Measurements from ENCODE around the gene CDK14.

Gene CDK14

GRCh38 chr7:90574820-90575187 is 21.3 kb upstream of the CDK14 start:
- Histone ChIP-seq H3K9me3 (no peaks in the 10 kb centered on the region), H3K27me3 (no peaks in the 10 kb centered on the region), H3K4me1 (no peaks in the 10 kb centered on the region), H3K36me3 (no peaks in the 10 kb centered on the region), H3K4me3 (no peak overlapping the region), H3K27ac (no peak overlapping the region)
- TF ChIP-seq, protein P1, sequence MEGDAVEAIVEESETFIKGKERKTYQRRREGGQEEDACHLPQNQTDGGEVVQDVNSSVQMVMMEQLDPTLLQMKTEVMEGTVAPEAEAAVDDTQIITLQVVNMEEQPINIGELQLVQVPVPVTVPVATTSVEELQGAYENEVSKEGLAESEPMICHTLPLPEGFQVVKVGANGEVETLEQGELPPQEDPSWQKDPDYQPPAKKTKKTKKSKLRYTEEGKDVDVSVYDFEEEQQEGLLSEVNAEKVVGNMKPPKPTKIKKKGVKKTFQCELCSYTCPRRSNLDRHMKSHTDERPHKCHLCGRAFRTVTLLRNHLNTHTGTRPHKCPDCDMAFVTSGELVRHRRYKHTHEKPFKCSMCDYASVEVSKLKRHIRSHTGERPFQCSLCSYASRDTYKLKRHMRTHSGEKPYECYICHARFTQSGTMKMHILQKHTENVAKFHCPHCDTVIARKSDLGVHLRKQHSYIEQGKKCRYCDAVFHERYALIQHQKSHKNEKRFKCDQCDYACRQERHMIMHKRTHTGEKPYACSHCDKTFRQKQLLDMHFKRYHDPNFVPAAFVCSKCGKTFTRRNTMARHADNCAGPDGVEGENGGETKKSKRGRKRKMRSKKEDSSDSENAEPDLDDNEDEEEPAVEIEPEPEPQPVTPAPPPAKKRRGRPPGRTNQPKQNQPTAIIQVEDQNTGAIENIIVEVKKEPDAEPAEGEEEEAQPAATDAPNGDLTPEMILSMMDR (IDR thresholded peaks at IDR 0.05): no peak
- intact Hi-C loops (cut with DNase I; ENCODE audit: low total_unique reads): no loop called here
- DNase-seq: no peak

DNA sequence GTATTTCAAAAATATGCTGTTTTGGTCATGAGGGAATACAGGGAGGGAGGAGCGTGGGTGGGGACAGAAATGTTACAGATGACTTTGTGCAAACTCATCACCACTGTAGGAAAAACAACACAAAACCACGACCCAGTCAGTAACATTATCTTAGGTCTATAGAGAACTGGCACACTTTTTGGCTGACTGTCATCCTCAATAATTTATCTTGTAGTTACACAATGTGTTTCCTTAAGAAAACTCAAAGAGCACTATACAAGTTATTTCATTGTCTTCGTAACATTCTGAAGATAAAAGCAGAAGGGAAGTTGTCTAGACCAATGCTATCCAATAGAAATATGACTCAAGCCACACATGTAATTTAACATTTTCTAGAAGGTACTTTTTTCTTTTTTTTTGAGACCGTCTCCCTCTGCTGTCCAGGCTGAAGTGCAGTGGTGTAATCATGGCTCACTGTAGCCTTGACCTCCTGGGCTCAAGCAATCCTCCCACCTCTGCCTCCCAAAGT is 16.9 kb upstream of the CDK14 start:
- H3K36me3 ChIP-seq: no peaks in the 10 kb centered on the region
- no peaks in the 10 kb centered on the region for H3K4me1 ChIP-seq
- no peaks in the 10 kb centered on the region for H3K9me3 ChIP-seq
- H3K27ac ChIP-seq: no peak overlapping the region
- no peak overlapping the region for H3K4me3 ChIP-seq
- no peak for DNase-seq
- intact Hi-C loops (cut with DNase I; ENCODE audit: low total_unique reads): no loop called here
- H3K27me3 ChIP-seq: no peaks in the 10 kb centered on the region
- TF ChIP-seq, protein P1 (IDR thresholded peaks at IDR 0.05): no peak

- Histone ChIP-seq H3K4me1 (no peaks in the 10 kb centered on the region), H3K9me3 (no peaks in the 10 kb centered on the region), H3K27me3 (no peaks in the 10 kb centered on the region), H3K36me3 (no peaks in the 10 kb centered on the region), H3K4me3 (no peak overlapping the region), H3K27ac (no peak overlapping the region)
- no peak for DNase-seq
- intact Hi-C loops (cut with DNase I; ENCODE audit: low total_unique reads): no loop called here
- TF ChIP-seq, protein P1 (IDR thresholded peaks at IDR 0.05): no peak
These were observed 16.1 kb upstream of the CDK14 start for GRCh38 chr7:90580051-90580450.

DNA sequence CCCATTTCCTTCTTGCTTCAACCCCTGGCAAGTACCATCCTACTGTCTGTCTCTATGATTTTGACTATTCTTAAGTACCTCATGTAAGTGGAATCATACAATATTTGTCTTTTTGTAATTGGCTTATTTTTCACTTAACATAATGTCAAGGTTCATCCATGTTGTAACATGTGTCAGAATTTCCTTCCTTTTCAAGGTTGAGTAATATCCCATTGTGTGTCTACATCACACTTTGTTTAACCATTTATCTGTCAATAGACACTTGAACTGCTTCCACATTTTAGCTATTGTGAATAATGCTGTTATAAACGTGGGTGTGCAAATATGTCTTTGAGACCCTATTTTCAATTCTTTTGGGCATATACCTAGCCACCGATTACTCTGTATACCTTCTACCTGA is 14.0 kb upstream of the CDK14 start:
- DNase-seq: no peak
- TF ChIP-seq, protein P1 (IDR thresholded peaks at IDR 0.05): no peak
- Histone ChIP-seq H3K4me3 (no peak overlapping the region), H3K27me3 (no peaks in the 10 kb centered on the region), H3K36me3 (no peaks in the 10 kb centered on the region), H3K27ac (no peak overlapping the region), H3K4me1 (no peaks in the 10 kb centered on the region), H3K9me3 (no peaks in the 10 kb centered on the region)
- intact Hi-C loops (cut with DNase I; ENCODE audit: low total_unique reads): no loop called here

- no peak overlapping the region for H3K27ac ChIP-seq
- no peak overlapping the region for H3K4me3 ChIP-seq
- TF ChIP-seq, protein P1 (IDR thresholded peaks at IDR 0.05): no peak
- intact Hi-C loops (cut with DNase I; ENCODE audit: low total_unique reads): no loop called here
- no peaks in the 10 kb centered on the region for H3K9me3 ChIP-seq
- no peaks in the 10 kb centered on the region for H3K4me1 ChIP-seq
- no peaks in the 10 kb centered on the region for H3K27me3 ChIP-seq
- H3K36me3 ChIP-seq: no peaks in the 10 kb centered on the region
- no peak for DNase-seq
These were observed 11.7 kb upstream of the CDK14 start for GRCh38 chr7:90584378-90584777.

DNA sequence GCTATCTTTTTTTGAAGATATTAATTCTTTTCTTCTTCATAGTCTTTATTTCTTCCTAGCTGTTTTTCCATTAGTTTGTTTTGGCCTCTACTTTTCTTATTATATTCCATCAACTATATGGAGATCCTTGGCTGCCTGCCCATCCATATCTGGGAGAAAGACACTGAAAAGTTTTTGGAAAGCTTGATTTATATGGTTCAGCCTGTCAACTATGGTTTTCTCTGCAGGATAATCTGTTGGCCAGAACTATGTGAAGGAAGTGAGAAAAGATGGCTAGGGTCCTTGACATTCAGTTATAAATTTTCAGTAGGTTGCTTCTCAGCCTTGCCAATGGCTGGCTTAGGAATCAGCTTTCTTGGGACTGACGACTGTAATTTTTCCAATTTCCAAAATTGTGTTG is 10.0 kb upstream of the CDK14 start:
- no peaks in the 10 kb centered on the region for H3K27me3 ChIP-seq
- no peaks in the 10 kb centered on the region for H3K9me3 ChIP-seq
- TF ChIP-seq, protein P1 (IDR thresholded peaks at IDR 0.05): no peak
- no peaks in the 10 kb centered on the region for H3K4me1 ChIP-seq
- no peak for DNase-seq
- H3K36me3 ChIP-seq: no peaks in the 10 kb centered on the region
- intact Hi-C loops (cut with DNase I; ENCODE audit: low total_unique reads): no loop called here
- H3K4me3 ChIP-seq: no peak overlapping the region
- H3K27ac ChIP-seq: no peak overlapping the region

Measured in tibial artery (tissue), 4 donors.